ENCODE results near the gene WDR82.

The WDR82 gene

GRCh38 chr3:52323526-52324295, 45.3 kb upstream of the WDR82 start:
- H3K4me3 ChIP-seq (ENCODE audit: low read depth, low read length): no peak overlapping the region
- no peak for DNase-seq
- H3K36me3 ChIP-seq: no peaks in the 10 kb centered on the region
- H3K9me3 ChIP-seq (ENCODE audit: severe bottlenecking): no peaks in the 10 kb centered on the region
- no peaks in the 10 kb centered on the region for H3K27me3 ChIP-seq (ENCODE audit: insufficient read depth, low read depth, severe bottlenecking)
- TF ChIP-seq, protein P1, sequence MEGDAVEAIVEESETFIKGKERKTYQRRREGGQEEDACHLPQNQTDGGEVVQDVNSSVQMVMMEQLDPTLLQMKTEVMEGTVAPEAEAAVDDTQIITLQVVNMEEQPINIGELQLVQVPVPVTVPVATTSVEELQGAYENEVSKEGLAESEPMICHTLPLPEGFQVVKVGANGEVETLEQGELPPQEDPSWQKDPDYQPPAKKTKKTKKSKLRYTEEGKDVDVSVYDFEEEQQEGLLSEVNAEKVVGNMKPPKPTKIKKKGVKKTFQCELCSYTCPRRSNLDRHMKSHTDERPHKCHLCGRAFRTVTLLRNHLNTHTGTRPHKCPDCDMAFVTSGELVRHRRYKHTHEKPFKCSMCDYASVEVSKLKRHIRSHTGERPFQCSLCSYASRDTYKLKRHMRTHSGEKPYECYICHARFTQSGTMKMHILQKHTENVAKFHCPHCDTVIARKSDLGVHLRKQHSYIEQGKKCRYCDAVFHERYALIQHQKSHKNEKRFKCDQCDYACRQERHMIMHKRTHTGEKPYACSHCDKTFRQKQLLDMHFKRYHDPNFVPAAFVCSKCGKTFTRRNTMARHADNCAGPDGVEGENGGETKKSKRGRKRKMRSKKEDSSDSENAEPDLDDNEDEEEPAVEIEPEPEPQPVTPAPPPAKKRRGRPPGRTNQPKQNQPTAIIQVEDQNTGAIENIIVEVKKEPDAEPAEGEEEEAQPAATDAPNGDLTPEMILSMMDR (IDR thresholded peaks at IDR 0.05; ENCODE audit: low read depth, low read length): no peak
- no peak overlapping the region for H3K27ac ChIP-seq

- Histone ChIP-seq H3K4me3 (ENCODE audit: low read depth, low read length) (no peak overlapping the region), H3K27ac (no peak overlapping the region), H3K27me3 (ENCODE audit: insufficient read depth, low read depth, severe bottlenecking) (no peaks in the 10 kb centered on the region), H3K36me3 (no peaks in the 10 kb centered on the region), H3K9me3 (ENCODE audit: severe bottlenecking) (no peaks in the 10 kb centered on the region)
- TF ChIP-seq, protein P1 (IDR thresholded peaks at IDR 0.05; ENCODE audit: low read depth, low read length): no peak
- no peak for DNase-seq
These were observed 44.0 kb upstream of the WDR82 start for GRCh38 chr3:52322466-52322865.

DNA sequence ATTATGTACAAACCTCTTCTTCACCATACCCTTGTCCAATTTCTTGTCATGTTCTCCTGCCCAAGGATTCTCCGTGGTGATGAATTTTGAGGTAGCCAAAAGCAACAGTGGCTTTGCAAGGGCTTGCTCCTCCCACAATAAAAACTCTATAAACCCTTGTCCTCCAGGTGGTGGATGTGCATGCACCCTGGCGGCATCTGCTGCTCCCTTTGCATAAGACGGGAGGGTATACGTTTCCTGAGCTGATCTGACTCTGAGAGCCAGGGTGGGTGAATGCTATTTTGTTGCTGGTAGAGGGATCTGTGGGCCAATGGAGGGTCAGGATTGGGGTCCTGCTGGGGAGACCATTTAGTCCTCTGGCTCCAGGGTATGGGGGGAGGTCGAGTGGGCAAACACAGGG, 43.0 kb upstream of the WDR82 start:
- H3K27ac ChIP-seq: no peak overlapping the region
- no peak overlapping the region for H3K4me3 ChIP-seq (ENCODE audit: low read depth, low read length)
- H3K36me3 ChIP-seq: no peaks in the 10 kb centered on the region
- TF ChIP-seq, protein P1 (IDR thresholded peaks at IDR 0.05; ENCODE audit: low read depth, low read length): no peak
- DNase-seq: peak; percentile 21
- no peaks in the 10 kb centered on the region for H3K27me3 ChIP-seq (ENCODE audit: insufficient read depth, low read depth, severe bottlenecking)
- no peaks in the 10 kb centered on the region for H3K9me3 ChIP-seq (ENCODE audit: severe bottlenecking)

GRCh38 chr3:52319921-52320595, 41.6 kb upstream of the WDR82 start:
- Histone ChIP-seq H3K36me3 (no peaks in the 10 kb centered on the region), H3K27ac (no peak overlapping the region), H3K4me3 (ENCODE audit: low read depth, low read length) (no peak overlapping the region), H3K27me3 (ENCODE audit: insufficient read depth, low read depth, severe bottlenecking) (no peaks in the 10 kb centered on the region), H3K9me3 (ENCODE audit: severe bottlenecking) (no peaks in the 10 kb centered on the region)
- TF ChIP-seq, protein P1 (IDR thresholded peaks at IDR 0.05; ENCODE audit: low read depth, low read length): no peak
- no peak for DNase-seq

- Histone ChIP-seq H3K36me3 (no peaks in the 10 kb centered on the region), H3K9me3 (ENCODE audit: severe bottlenecking) (no peaks in the 10 kb centered on the region), H3K27ac (no peak overlapping the region), H3K4me3 (ENCODE audit: low read depth, low read length) (no peak overlapping the region), H3K27me3 (ENCODE audit: insufficient read depth, low read depth, severe bottlenecking) (no peaks in the 10 kb centered on the region)
- TF ChIP-seq, protein P1 (IDR thresholded peaks at IDR 0.05; ENCODE audit: low read depth, low read length): no peak
- DNase-seq: no peak
These were observed 39.9 kb upstream of the WDR82 start for GRCh38 chr3:52318186-52318816.

Measured in WERI-Rb-1 (cell line).